ENCODE results near the gene SPINK9.

SPINK9 gene

GRCh38 chr5:148383564-148384379 lies 48.4 kb downstream of the SPINK9 start, which contains the start of gene FBXO38 (continued):
- TF ChIP-seq ZSCAN18 (tag by site-specific recombination; IDR thresholded peaks at IDR 0.05) = no peak
- TF ChIP-seq ZNF544 (tag by site-specific recombination; IDR thresholded peaks at IDR 0.05) = no peak
- TF ChIP-seq ZNF366 (tag by site-specific recombination; conservative IDR thresholded peaks at IDR 0.05) = peak; percentile 46; the same call in 1 of the 2 replicates
- TF ChIP-seq ZNF747 (tag by site-specific recombination; IDR thresholded peaks at IDR 0.05) = no peak
- no peak for TF ChIP-seq ZNF596 (tag by site-specific recombination; IDR thresholded peaks at IDR 0.05)
- no peak for TF ChIP-seq ZNF626 (tag by site-specific recombination; IDR thresholded peaks at IDR 0.05)
- TF ChIP-seq HOXA7 (CRISPR knock-in tag; IDR thresholded peaks at IDR 0.05; ENCODE audit: borderline replicate concordance) = no peak
- no peak; the same call in 1 of the 2 replicates for TF ChIP-seq ZIC2 (tag by site-specific recombination; IDR thresholded peaks at IDR 0.05)
- no peak for TF ChIP-seq ZNF202 (tag by site-specific recombination; IDR thresholded peaks at IDR 0.05; ENCODE audit: borderline replicate concordance)
- no peak for TF ChIP-seq ZNF223 (tag by site-specific recombination; IDR thresholded peaks at IDR 0.05)
- no peak for TF ChIP-seq ZNF10 (tag by site-specific recombination; IDR thresholded peaks at IDR 0.05)
- no peak for TF ChIP-seq ZNF416 (tag by site-specific recombination; IDR thresholded peaks at IDR 0.05)
- TF ChIP-seq, protein P1, sequence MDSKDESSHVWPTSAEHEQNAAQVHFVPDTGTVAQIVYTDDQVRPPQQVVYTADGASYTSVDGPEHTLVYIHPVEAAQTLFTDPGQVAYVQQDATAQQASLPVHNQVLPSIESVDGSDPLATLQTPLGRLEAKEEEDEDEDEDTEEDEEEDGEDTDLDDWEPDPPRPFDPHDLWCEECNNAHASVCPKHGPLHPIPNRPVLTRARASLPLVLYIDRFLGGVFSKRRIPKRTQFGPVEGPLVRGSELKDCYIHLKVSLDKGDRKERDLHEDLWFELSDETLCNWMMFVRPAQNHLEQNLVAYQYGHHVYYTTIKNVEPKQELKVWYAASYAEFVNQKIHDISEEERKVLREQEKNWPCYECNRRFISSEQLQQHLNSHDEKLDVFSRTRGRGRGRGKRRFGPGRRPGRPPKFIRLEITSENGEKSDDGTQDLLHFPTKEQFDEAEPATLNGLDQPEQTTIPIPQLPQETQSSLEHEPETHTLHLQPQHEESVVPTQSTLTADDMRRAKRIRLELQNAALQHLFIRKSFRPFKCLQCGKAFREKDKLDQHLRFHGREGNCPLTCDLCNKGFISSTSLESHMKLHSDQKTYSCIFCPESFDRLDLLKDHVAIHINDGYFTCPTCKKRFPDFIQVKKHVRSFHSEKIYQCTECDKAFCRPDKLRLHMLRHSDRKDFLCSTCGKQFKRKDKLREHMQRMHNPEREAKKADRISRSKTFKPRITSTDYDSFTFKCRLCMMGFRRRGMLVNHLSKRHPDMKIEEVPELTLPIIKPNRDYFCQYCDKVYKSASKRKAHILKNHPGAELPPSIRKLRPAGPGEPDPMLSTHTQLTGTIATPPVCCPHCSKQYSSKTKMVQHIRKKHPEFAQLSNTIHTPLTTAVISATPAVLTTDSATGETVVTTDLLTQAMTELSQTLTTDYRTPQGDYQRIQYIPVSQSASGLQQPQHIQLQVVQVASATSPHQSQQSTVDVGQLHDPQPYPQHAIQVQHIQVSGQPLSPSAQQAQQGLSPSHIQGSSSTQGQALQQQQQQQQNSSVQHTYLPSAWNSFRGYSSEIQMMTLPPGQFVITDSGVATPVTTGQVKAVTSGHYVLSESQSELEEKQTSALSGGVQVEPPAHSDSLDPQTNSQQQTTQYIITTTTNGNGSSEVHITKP (tag by site-specific recombination; IDR thresholded peaks at IDR 0.05) = peak; percentile 36; the same call in 1 of the 2 replicates
- TF ChIP-seq ZNF488 (tag by site-specific recombination; IDR thresholded peaks at IDR 0.05) = no peak
- no peak for TF ChIP-seq PRDM2 (tag by site-specific recombination; IDR thresholded peaks at IDR 0.05; ENCODE audit: borderline replicate concordance)
- TF ChIP-seq ZNF600 (tag by site-specific recombination; IDR thresholded peaks at IDR 0.05) = 0 out of 2 replicates have a peak, but pooled peaks have one; percentile 36
- no peak for TF ChIP-seq ZNF549 (tag by site-specific recombination; IDR thresholded peaks at IDR 0.05)
- TF ChIP-seq ZNF792 (tag by site-specific recombination; IDR thresholded peaks at IDR 0.05) = no peak
- no peak for TF ChIP-seq ZNF140 (tag by site-specific recombination; IDR thresholded peaks at IDR 0.05)
- no peak for TF ChIP-seq ZNF624 (tag by site-specific recombination; IDR thresholded peaks at IDR 0.05)
- peak; percentile 82 for TF ChIP-seq ZNF629 (tag by site-specific recombination; IDR thresholded peaks at IDR 0.05)
- no peak for TF ChIP-seq ZNF560 (tag by site-specific recombination; IDR thresholded peaks at IDR 0.05; ENCODE audit: borderline replicate concordance)
- no peak for TF ChIP-seq ZNF426 (tag by site-specific recombination; IDR thresholded peaks at IDR 0.05)
- TF ChIP-seq REST (tag by site-specific recombination; IDR thresholded peaks at IDR 0.05) = no peak
